H1 (cell line): ENCODE results near the gene KCNS3. TPM values are rescaled to one million over a fixed set of nuclear protein-coding genes. Genes with fewer than 3 reads are reported as not detected.
A peak's percentile ranks its signal among the peaks of the same experiment; 100 is the strongest.

ENCODE experiments used
- ASH2L ChIP-seq: fragments of 200-600, 300-600 bp; sonication (generic); IDR thresholded peaks from one replicate; pipeline ENCODE4 v1.7.1; 2017; ENCODE audit warnings: low read length
- BCL11A ChIP-seq, 2 experiments: IDR thresholded peaks; one replicate each; pipeline ENCODE4 v1.6.1; 2011; ENCODE audit warnings: low read depth in 2 of 2, low read length in 2 of 2, mild to moderate bottlenecking in 2 of 2
- CEBPB ChIP-seq: IDR thresholded peaks from 2 replicates; pipeline ENCODE4 v1.6.1; 2012; ENCODE audit warnings: low read depth, low read length
- CTBP2 ChIP-seq: IDR thresholded peaks from 2 replicates; pipeline ENCODE4 v1.7.0; 2011; ENCODE audit warnings: borderline replicate concordance, mild to moderate bottlenecking, moderate library complexity, mixed read lengths, low read length; ENCODE audit not compliant: insufficient read depth, insufficient read length
- EP300 ChIP-seq, 2 experiments: IDR thresholded peaks; 1 replicate in 1 of 2; 2 replicates in 1 of 2; pipeline ENCODE4 v1.6.1; 2011 to 2012; ENCODE audit warnings: low read depth in 2 of 2, low read length in 2 of 2, mild to moderate bottlenecking in 2 of 2, borderline replicate concordance in 1 of 2, inconsistent platforms in 1 of 2, moderate library complexity in 1 of 2
- GABPA ChIP-seq: IDR thresholded peaks from 2 replicates; pipeline ENCODE4 v1.6.1; 2011; ENCODE audit warnings: mild to moderate bottlenecking, low read length, moderate library complexity, borderline replicate concordance; ENCODE audit not compliant: insufficient read depth
- HDAC2 ChIP-seq, 2 experiments: fragments of 300-600 bp in 1 of 2; sonication (generic) in 1 of 2; IDR thresholded peaks; 2 replicates each; pipeline ENCODE4 v1.6.1; 2011 to 2012; ENCODE audit warnings: low read depth in 2 of 2, low read length in 2 of 2, mild to moderate bottlenecking in 2 of 2, moderate library complexity in 2 of 2, borderline replicate concordance in 1 of 2, inconsistent platforms in 1 of 2
- JUND ChIP-seq: IDR thresholded peaks from 2 replicates; pipeline ENCODE4 v1.6.1; 2011; ENCODE audit warnings: mild to moderate bottlenecking, improper control_type of control experiment, low read length
- KDM4A ChIP-seq: IDR thresholded peaks from one replicate; pipeline ENCODE4 v1.7.1; 2012; ENCODE audit warnings: low read depth, mild to moderate bottlenecking, moderate library complexity, low read length, inconsistent platforms; ENCODE audit not compliant: severe bottlenecking
- PHF8 ChIP-seq: fragments of 200-600 bp; sonication (generic); conservative IDR thresholded peaks from 2 replicates; pipeline ENCODE4 v1.7.1; 2012; ENCODE audit warnings: low read depth, mild to moderate bottlenecking, inconsistent platforms, low read length, moderate library complexity
- POLR2AphosphoS5 ChIP-seq: IDR thresholded peaks from 2 replicates; pipeline ENCODE4 v1.6.1; 2011; ENCODE audit warnings: low read depth, low read length
- RFX5 ChIP-seq: IDR thresholded peaks from 2 replicates; pipeline ENCODE4 v1.6.1; 2011; ENCODE audit warnings: low read depth, low read length, improper control_type of control experiment, borderline replicate concordance
- RXRA ChIP-seq: IDR thresholded peaks from 2 replicates; pipeline ENCODE4 v1.6.1; 2011; ENCODE audit warnings: low read depth, mild to moderate bottlenecking, low read length, moderate library complexity; ENCODE audit not compliant: insufficient read depth
- polyA plus RNA-seq, 7 experiments: library from polyadenylated mRNA; depleted of rRNA in 3 of 7; stranded (reverse) in 5 of 7; unstranded in 2 of 7; fragments of >200 nt in 5 of 7; fragments of 200-250 nt in 2 of 7; gene quantifications; 1 replicate in 5 of 7; 2 replicates in 1 of 7; 4 replicates in 1 of 7; pipeline versions ENCODE4 v1.2.1 to v1.2.3, GENCODE V29; 2011 to 2013; ENCODE audit warnings: missing spikeins in 2 of 7, mixed read lengths in 2 of 7
- total RNA-seq: library from RNA; stranded (reverse); fragmentation: NEBNext Ultra II Directional; extraction: Animal tissue kit (Norgen Biotek cat#: 25700); gene quantifications from 2 replicates; pipeline ENCODE4 v1.2.1, GENCODE V29; 2021
- TF ChIP-seq, protein P1 (sequence below): IDR thresholded peaks from 2 replicates; pipeline ENCODE4 v1.6.1; 2012; ENCODE audit warnings: inconsistent platforms
- TF ChIP-seq, protein P2 (sequence below), 3 experiments: IDR thresholded peaks; 1 replicate in 2 of 3; 2 replicates in 1 of 3; pipeline versions ENCODE4 v1.5.1 to v1.6.1; 2011; ENCODE audit warnings: low read length in 3 of 3, mild to moderate bottlenecking in 3 of 3, inconsistent platforms in 2 of 3, low read depth in 1 of 3, moderate library complexity in 1 of 3; ENCODE audit not compliant: insufficient read depth in 1 of 3; ENCODE audit errors: control extremely low read depth in 1 of 3

Gene KCNS3
- total and polyA plus RNA-seq, 2 of the 8 experiments (the other 6 are each of a cell fraction or from before 2014, with no cell fraction given), result 22.7 to 23.0 TPM

DNA sequence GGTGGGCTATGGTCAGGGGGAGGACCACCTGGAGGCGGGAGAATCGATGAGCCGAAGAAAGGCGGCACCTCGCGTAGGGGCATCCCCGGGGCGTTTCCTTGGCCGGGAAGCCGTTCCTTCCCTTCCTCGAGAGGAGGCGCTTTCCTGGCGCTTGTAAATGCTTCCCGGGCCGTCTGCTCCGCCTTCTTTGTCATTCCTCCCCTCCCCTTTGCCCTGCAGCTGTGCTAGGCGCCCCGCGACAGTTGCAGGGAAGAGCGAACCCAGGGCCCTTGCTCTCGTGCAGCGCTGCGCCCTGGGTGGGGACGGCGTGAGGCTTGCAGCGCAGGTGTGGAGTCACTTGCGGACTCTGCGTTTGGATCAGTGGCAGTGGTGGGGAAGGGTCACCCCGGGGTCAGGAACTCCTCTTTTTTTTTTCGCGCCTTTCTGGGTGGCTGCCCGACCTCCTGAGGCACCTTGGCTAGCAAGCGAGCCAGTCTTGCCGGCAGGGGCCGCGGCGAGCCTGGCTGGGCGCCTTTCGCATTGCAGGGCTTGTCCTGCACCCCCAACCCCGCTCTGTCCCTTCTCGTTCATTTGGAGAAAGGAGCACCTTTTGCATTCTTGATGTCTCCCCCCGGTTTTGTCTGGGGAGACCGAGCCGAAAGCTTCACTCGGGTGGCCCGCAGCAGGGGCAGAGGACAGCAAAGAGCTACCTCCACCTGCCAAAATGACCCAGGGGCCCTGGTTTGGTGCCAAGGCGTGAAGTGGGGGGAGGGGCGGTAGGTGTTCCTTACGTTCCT is 858 bp downstream of the KCNS3 start (continued):
- TF ChIP-seq, protein P1, sequence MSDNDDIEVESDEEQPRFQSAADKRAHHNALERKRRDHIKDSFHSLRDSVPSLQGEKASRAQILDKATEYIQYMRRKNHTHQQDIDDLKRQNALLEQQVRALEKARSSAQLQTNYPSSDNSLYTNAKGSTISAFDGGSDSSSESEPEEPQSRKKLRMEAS, result peak; percentile 17; the same call in 1 of the 2 replicates
- no peak for TF ChIP-seq BCL11A (IDR thresholded peaks at IDR 0.05; ENCODE audit: low read depth in 2 of 2, low read length in 2 of 2)
- TF ChIP-seq CTBP2, result peak; percentile 46
- TF ChIP-seq CEBPB, result no peak
- TF ChIP-seq, protein P2, sequence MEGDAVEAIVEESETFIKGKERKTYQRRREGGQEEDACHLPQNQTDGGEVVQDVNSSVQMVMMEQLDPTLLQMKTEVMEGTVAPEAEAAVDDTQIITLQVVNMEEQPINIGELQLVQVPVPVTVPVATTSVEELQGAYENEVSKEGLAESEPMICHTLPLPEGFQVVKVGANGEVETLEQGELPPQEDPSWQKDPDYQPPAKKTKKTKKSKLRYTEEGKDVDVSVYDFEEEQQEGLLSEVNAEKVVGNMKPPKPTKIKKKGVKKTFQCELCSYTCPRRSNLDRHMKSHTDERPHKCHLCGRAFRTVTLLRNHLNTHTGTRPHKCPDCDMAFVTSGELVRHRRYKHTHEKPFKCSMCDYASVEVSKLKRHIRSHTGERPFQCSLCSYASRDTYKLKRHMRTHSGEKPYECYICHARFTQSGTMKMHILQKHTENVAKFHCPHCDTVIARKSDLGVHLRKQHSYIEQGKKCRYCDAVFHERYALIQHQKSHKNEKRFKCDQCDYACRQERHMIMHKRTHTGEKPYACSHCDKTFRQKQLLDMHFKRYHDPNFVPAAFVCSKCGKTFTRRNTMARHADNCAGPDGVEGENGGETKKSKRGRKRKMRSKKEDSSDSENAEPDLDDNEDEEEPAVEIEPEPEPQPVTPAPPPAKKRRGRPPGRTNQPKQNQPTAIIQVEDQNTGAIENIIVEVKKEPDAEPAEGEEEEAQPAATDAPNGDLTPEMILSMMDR (IDR thresholded peaks at IDR 0.05; ENCODE audit: control extremely low read depth in 1 of 3, insufficient read depth in 1 of 3, low read depth in 1 of 3, low read length in 3 of 3), result peak; percentile 19 to 45 (median 39); a peak in 3 of 4 replicates
- peak in 1 of 2 experiments; percentile 72; a peak in 1 of 4 replicates for TF ChIP-seq HDAC2 (IDR thresholded peaks at IDR 0.05; ENCODE audit: borderline replicate concordance in 1 of 2, low read depth in 2 of 2, low read length in 2 of 2)
- no peak for TF ChIP-seq EP300 (IDR thresholded peaks at IDR 0.05; ENCODE audit: borderline replicate concordance in 1 of 2, low read depth in 2 of 2, low read length in 2 of 2)
- TF ChIP-seq POLR2AphosphoS5, result no peak
- peak; percentile 58 for TF ChIP-seq KDM4A
- TF ChIP-seq ASH2L, result peak; percentile 78
- TF ChIP-seq RFX5, result no peak
- 0 out of 2 replicates have a peak, but pooled peaks have one; percentile 4 for TF ChIP-seq PHF8
- TF ChIP-seq JUND, result no peak
- no peak for TF ChIP-seq GABPA
- TF ChIP-seq RXRA, result no peak
